GM19468 (cell line): Measurements from ENCODE around the gene RAD51B.
"Not testable (repeated sequence)": the region's sequence is repeated elsewhere in the genome, so short reads cannot be mapped to it uniquely, and the experiment has no call there.

ENCODE experiments used
- ATAC-seq: cut with Tn5 transposase; IDR thresholded peaks from one replicate; pipeline ENCODE4 v1.9.1; 2021; ENCODE audit warnings: mild to moderate bottlenecking, moderate library complexity, moderate number of reproducible peaks; ENCODE audit not compliant: unreplicated experiment; ENCODE audit errors: extremely low read depth

Gene RAD51B

GRCh38 chr14:67819563-67820421 is at the start of gene RAD51B:
TSS of gene RAD51B (plus strand) at chr14:67819779.
- ATAC-seq: peak; percentile 42

- no peak for ATAC-seq
These were observed 45.7 kb upstream of the RAD51B start for GRCh38 chr14:67773844-67774377.

- no peak for ATAC-seq
These were observed 42.8 kb upstream of the RAD51B start for GRCh38 chr14:67776653-67777322.

GRCh38 chr14:67778792-67779191 is 40.8 kb upstream of the RAD51B start:
- no peak for ATAC-seq

- no peak for ATAC-seq
These were observed 37.5 kb upstream of the RAD51B start for GRCh38 chr14:67782090-67782489.

GRCh38 chr14:67784244-67784823 is 35.2 kb upstream of the RAD51B start:
- ATAC-seq: no peak

- no peak for ATAC-seq
These were observed 34.1 kb upstream of the RAD51B start for GRCh38 chr14:67785270-67786109.

- ATAC-seq: no peak
These were observed 31.9 kb upstream of the RAD51B start for GRCh38 chr14:67787673-67788072.

GRCh38 chr14:67798731-67799130 is 20.8 kb upstream of the RAD51B start:
- ATAC-seq: no peak

GRCh38 chr14:67800743-67801142 is 18.8 kb upstream of the RAD51B start:
- no peak for ATAC-seq

- ATAC-seq: no peak
These were observed 13.3 kb upstream of the RAD51B start for GRCh38 chr14:67806246-67806645.

GRCh38 chr14:67814821-67815220 is 4.8 kb upstream of the RAD51B start:
- no peak for ATAC-seq

- ATAC-seq: no peak
These were observed 3.9 kb upstream of the RAD51B start for GRCh38 chr14:67815573-67816225.

- ATAC-seq: peak; percentile 66
These were observed 3.1 kb upstream of the RAD51B start, which contains the start of gene ZFYVE26 for GRCh38 chr14:67816326-67817002. TSS of gene ZFYVE26 (minus strand) at chr14:67816590. CDS start at chr14:67815963, 627 bp downstream.

GRCh38 chr14:67817750-67818438 is 1.7 kb upstream of the RAD51B start:
- no peak for ATAC-seq

GRCh38 chr14:67818476-67818875 is 1.1 kb upstream of the RAD51B start:
- ATAC-seq: not testable (repeated sequence)

- ATAC-seq: no peak
These were observed 921 bp downstream of the RAD51B start for GRCh38 chr14:67820428-67820971.

GRCh38 chr14:67821121-67821520 is 1.5 kb downstream of the RAD51B start:
- no peak for ATAC-seq
